ENCODE results near the gene SMAD6. TPM values are rescaled to one million over a fixed set of nuclear protein-coding genes. Genes with fewer than 3 reads are reported as not detected.

Gene SMAD6
- total RNA-seq, 3 donors from 2014 or later (not counting 1 experiment from before 2014, with no cell fraction given) = 0.07 to 0.38 (median 0.09) TPM

DNA sequence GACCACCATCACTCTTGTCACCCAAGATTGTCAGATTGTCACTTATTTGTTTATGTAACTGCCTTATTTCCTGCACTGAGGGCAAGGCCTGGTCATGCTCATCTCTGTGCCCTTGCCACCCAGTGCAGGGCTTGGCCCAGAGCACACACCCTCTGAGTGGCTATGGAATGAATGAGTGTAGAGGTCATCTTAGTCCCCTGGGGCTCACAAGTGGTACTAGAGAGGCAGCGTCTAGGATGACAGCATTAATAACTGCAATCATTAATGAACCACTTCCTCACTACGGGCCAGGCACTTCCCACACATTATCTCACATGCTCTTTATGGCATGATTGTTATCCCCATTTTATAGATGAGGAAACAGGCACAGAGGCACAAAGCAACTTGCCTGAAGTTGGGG, 117.0 kb downstream of the SMAD6 start:
- intact Hi-C loops (cut with micrococcal nuclease) = no loop called here
- Mint-ChIP-seq H3K27me3 (ENCODE audit: low read depth in 2 of 2) (peaks cover 2 to 23% of the 10 kb centered on the region in 2 donors), H3K9me3 (no peaks in the 10 kb centered on the region), H3K36me3 (no peaks in the 10 kb centered on the region), H3K27ac (no peak overlapping the region), H3K4me1 (no peaks in the 10 kb centered on the region), H3K4me3 (no peak overlapping the region)
- Histone ChIP-seq H3K9me3 (ENCODE audit: control insufficient read depth, insufficient read depth, low read length) (no peaks in the 10 kb centered on the region), H3K4me1 (ENCODE audit: control insufficient read depth, insufficient read depth, low read length) (no peaks in the 10 kb centered on the region), H3K4me3 (ENCODE audit: low read length) (no peak overlapping the region), H3K27me3 (ENCODE audit: control insufficient read depth, insufficient read depth, low read length) (no peaks in the 10 kb centered on the region), H3K27ac (ENCODE audit: low read length) (no peak overlapping the region), H3K36me3 (ENCODE audit: control insufficient read depth, insufficient read depth, low read length) (no peaks in the 10 kb centered on the region)
- TF ChIP-seq, protein P1, sequence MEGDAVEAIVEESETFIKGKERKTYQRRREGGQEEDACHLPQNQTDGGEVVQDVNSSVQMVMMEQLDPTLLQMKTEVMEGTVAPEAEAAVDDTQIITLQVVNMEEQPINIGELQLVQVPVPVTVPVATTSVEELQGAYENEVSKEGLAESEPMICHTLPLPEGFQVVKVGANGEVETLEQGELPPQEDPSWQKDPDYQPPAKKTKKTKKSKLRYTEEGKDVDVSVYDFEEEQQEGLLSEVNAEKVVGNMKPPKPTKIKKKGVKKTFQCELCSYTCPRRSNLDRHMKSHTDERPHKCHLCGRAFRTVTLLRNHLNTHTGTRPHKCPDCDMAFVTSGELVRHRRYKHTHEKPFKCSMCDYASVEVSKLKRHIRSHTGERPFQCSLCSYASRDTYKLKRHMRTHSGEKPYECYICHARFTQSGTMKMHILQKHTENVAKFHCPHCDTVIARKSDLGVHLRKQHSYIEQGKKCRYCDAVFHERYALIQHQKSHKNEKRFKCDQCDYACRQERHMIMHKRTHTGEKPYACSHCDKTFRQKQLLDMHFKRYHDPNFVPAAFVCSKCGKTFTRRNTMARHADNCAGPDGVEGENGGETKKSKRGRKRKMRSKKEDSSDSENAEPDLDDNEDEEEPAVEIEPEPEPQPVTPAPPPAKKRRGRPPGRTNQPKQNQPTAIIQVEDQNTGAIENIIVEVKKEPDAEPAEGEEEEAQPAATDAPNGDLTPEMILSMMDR (IDR thresholded peaks at IDR 0.05) = no peak
- ATAC-seq = no peak
- WGBS (ENCODE audit: insufficient coverage) = 61% methylated on average over 2 of the region's 2 CpGs
- DNase-seq = no peak

DNA sequence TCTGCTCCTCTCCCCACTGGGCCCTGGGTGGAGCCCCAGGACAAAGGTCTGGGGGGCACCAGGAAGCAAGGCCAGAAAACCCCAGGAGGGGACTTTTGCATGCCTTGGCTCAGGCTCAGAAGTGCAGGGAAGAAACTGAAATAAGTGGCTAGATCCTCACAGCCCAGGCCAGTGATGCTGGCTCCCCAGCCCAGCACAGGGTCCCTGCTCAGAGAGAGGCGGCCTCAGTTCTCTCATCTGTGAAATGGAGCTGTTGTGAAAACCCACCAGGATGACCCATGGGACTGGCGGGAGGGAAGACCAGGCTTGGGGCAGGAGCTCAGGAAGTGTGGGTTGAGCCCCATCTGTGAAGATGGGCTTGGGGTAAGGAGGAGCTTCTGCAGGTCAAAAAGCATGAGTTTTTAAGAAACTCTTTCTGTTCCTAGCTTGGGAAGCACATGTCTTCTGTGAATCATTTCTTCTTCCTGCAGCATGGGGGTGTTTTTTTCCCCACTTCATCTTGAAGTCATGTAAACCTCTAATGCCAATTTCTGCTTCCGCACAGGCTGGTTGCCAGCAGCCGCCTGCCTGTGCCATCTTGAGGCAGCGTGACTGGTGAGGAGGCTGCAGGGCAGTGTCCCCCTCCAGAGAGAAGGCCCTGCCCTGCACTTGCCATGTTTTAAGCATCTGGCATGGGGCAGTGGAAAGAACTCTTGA, 118.6 kb downstream of the SMAD6 start:
- no peak overlapping the region for H3K27ac ChIP-seq (ENCODE audit: low read length)
- H3K27me3 ChIP-seq (ENCODE audit: control insufficient read depth, insufficient read depth, low read length) = no peaks in the 10 kb centered on the region
- H3K4me3 ChIP-seq (ENCODE audit: low read length) = no peak overlapping the region
- Mint-ChIP-seq H3K9me3 (no peaks in the 10 kb centered on the region), H3K4me3 (no peak overlapping the region), H3K27ac (no peak overlapping the region), H3K27me3 (ENCODE audit: low read depth in 2 of 2) (peaks cover 2 to 13% of the 10 kb centered on the region in 2 donors), H3K36me3 (no peaks in the 10 kb centered on the region), H3K4me1 (no peaks in the 10 kb centered on the region)
- TF ChIP-seq, protein P1 (IDR thresholded peaks at IDR 0.05) = no peak
- no peaks in the 10 kb centered on the region for H3K36me3 ChIP-seq (ENCODE audit: control insufficient read depth, insufficient read depth, low read length)
- H3K4me1 ChIP-seq (ENCODE audit: control insufficient read depth, insufficient read depth, low read length) = no peaks in the 10 kb centered on the region
- ATAC-seq = no peak
- 88% methylated on average over 5 of the region's 5 CpGs for WGBS (ENCODE audit: insufficient coverage)
- intact Hi-C loops (cut with micrococcal nuclease) = no loop called here
- no peak for DNase-seq
- no peaks in the 10 kb centered on the region for H3K9me3 ChIP-seq (ENCODE audit: control insufficient read depth, insufficient read depth, low read length)

DNA sequence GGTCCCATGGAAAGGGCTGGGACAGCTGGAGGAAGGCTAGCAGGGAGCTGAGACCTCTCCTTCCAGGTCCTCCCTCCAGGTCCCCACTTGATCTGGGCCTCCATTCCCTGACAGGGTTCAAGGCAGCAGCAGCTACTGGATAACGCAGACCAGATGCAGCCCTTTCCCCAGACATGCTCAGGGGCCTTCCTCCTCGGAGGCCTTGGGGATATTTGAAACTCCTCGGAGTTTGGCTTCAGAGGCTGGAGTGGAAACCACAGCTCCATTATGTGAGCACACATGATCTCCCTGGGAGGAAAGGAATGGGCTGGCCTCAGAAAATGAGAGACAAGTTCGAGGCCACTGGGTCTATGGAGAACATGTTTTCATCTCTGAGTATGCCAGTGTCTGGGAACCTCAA, 119.3 kb downstream of the SMAD6 start:
- no peaks in the 10 kb centered on the region for H3K36me3 ChIP-seq (ENCODE audit: control insufficient read depth, insufficient read depth, low read length)
- DNase-seq (no peak), ATAC-seq (no peak)
- Mint-ChIP-seq H3K4me1 (no peaks in the 10 kb centered on the region), H3K4me3 (no peak overlapping the region), H3K27me3 (ENCODE audit: low read depth in 2 of 2) (peaks cover 2 to 13% of the 10 kb centered on the region in 2 donors), H3K9me3 (no peaks in the 10 kb centered on the region), H3K27ac (no peak overlapping the region), H3K36me3 (no peaks in the 10 kb centered on the region)
- no peaks in the 10 kb centered on the region for H3K27me3 ChIP-seq (ENCODE audit: control insufficient read depth, insufficient read depth, low read length)
- WGBS (ENCODE audit: insufficient coverage) = 77% methylated on average over 4 of the region's 4 CpGs
- no peak overlapping the region for H3K4me3 ChIP-seq (ENCODE audit: low read length)
- H3K4me1 ChIP-seq (ENCODE audit: control insufficient read depth, insufficient read depth, low read length) = no peaks in the 10 kb centered on the region
- TF ChIP-seq, protein P1 (IDR thresholded peaks at IDR 0.05) = no peak
- H3K9me3 ChIP-seq (ENCODE audit: control insufficient read depth, insufficient read depth, low read length) = no peaks in the 10 kb centered on the region
- intact Hi-C loops (cut with micrococcal nuclease) = no loop called here
- no peak overlapping the region for H3K27ac ChIP-seq (ENCODE audit: low read length)

DNA sequence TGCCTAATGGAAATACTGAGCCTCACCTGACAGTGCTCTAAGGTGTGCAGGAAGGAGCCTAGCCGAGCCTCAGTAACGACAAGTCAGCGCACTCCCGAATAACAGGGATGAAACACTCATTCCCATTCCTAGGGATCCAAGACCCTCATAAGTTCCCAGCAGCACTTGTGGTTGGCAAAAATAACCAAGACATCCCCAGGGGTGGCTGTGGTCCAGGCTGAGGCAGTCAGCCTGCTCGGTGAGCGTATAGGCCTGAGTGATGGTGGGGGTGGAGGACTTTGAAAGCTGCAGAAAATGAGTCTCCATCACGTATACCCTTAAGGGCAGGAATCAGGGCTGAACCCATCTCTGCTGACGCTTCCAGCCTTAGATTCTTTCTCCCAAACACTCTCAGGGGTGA, 120.1 kb downstream of the SMAD6 start:
- ATAC-seq = no peak
- Mint-ChIP-seq H3K36me3 (no peaks in the 10 kb centered on the region), H3K4me3 (no peak overlapping the region), H3K27ac (no peak overlapping the region), H3K27me3 (ENCODE audit: low read depth in 2 of 2) (peaks cover 2 to 13% of the 10 kb centered on the region in 2 donors), H3K4me1 (no peaks in the 10 kb centered on the region), H3K9me3 (no peaks in the 10 kb centered on the region)
- 91% methylated on average over 8 of the region's 8 CpGs for WGBS (ENCODE audit: insufficient coverage)
- no peaks in the 10 kb centered on the region for H3K9me3 ChIP-seq (ENCODE audit: control insufficient read depth, insufficient read depth, low read length)
- TF ChIP-seq, protein P1 (IDR thresholded peaks at IDR 0.05) = no peak
- no peaks in the 10 kb centered on the region for H3K27me3 ChIP-seq (ENCODE audit: control insufficient read depth, insufficient read depth, low read length)
- H3K27ac ChIP-seq (ENCODE audit: low read length) = no peak overlapping the region
- no peaks in the 10 kb centered on the region for H3K36me3 ChIP-seq (ENCODE audit: control insufficient read depth, insufficient read depth, low read length)
- intact Hi-C loops (cut with micrococcal nuclease) = no loop called here
- DNase-seq = no peak
- H3K4me3 ChIP-seq (ENCODE audit: low read length) = no peak overlapping the region
- no peaks in the 10 kb centered on the region for H3K4me1 ChIP-seq (ENCODE audit: control insufficient read depth, insufficient read depth, low read length)

Data from natural killer cell (primary cell).